Stimulated activated CD8-positive, alpha-beta memory T cell treated with anti-CD3 and anti-CD28 coated beads, Interleukin-7, amount 100 ng/mL, for 24 hours (primary cell): ENCODE data around the gene ARMC8.
"Not testable (repeated sequence)": the region's sequence is repeated elsewhere in the genome, so short reads cannot be mapped to it uniquely, and the experiment has no call there.

Experiments
- DNase-seq: peaks from one replicate; pipeline ENCODE4 v3.0.0-alpha.2; 2020; ENCODE audit warnings: low read depth

The ARMC8 gene

GRCh38 chr3:138187296-138188012, at the start of gene ARMC8:
Gene ARMC8 (plus strand): TSS chr3:138187301. CDS start chr3:138187555, 254 bp downstream.
- no peak for DNase-seq

GRCh38 chr3:138137861-138138260, 49.2 kb upstream of the ARMC8 start:
- DNase-seq: no peak

- no peak for DNase-seq
These were observed 47.4 kb upstream of the ARMC8 start for GRCh38 chr3:138139691-138140090.

GRCh38 chr3:138140940-138141339, 46.2 kb upstream of the ARMC8 start:
- no peak for DNase-seq

GRCh38 chr3:138142181-138142580, 44.9 kb upstream of the ARMC8 start:
- not testable (repeated sequence) for DNase-seq

- DNase-seq: no peak
These were observed 38.6 kb upstream of the ARMC8 start for GRCh38 chr3:138148503-138148902.

- no peak for DNase-seq
These were observed 32.6 kb upstream of the ARMC8 start for GRCh38 chr3:138154534-138154933.

- DNase-seq: no peak
These were observed 29.4 kb upstream of the ARMC8 start for GRCh38 chr3:138157743-138158142.

GRCh38 chr3:138165061-138165460, 22.0 kb upstream of the ARMC8 start:
- DNase-seq: no peak

- no peak for DNase-seq
These were observed 14.5 kb upstream of the ARMC8 start for GRCh38 chr3:138172625-138173024.

- no peak for DNase-seq
These were observed 13.2 kb upstream of the ARMC8 start for GRCh38 chr3:138173769-138174420.

- DNase-seq: peak; percentile 35
These were observed 12.5 kb upstream of the ARMC8 start, which contains the start of gene DBR1 for GRCh38 chr3:138174421-138175131. Gene DBR1 (minus strand): TSS chr3:138174921. CDS start chr3:138174795, 126 bp downstream.

- no peak for DNase-seq
These were observed 6.6 kb upstream of the ARMC8 start for GRCh38 chr3:138180375-138181029.

- DNase-seq: no peak
These were observed 2.1 kb upstream of the ARMC8 start for GRCh38 chr3:138184994-138185393.

- no peak for DNase-seq
These were observed 880 bp upstream of the ARMC8 start for GRCh38 chr3:138186221-138186620.

GRCh38 chr3:138186803-138187295, 252 bp upstream of the ARMC8 start:
- DNase-seq: peak; percentile 74

- DNase-seq: no peak
These were observed 1.1 kb downstream of the ARMC8 start for GRCh38 chr3:138188013-138188730.

GRCh38 chr3:138195481-138195880, 8.4 kb downstream of the ARMC8 start:
- DNase-seq: no peak

GRCh38 chr3:138196023-138196422, 8.9 kb downstream of the ARMC8 start:
- DNase-seq: no peak

- no peak for DNase-seq
These were observed 10.0 kb downstream of the ARMC8 start for GRCh38 chr3:138197058-138197457.

GRCh38 chr3:138197524-138197923, 10.4 kb downstream of the ARMC8 start:
- no peak for DNase-seq

- DNase-seq: no peak
These were observed 12.8 kb downstream of the ARMC8 start for GRCh38 chr3:138199851-138200250.
